ENCODE measurements around the gene HS2ST1.

DNA sequence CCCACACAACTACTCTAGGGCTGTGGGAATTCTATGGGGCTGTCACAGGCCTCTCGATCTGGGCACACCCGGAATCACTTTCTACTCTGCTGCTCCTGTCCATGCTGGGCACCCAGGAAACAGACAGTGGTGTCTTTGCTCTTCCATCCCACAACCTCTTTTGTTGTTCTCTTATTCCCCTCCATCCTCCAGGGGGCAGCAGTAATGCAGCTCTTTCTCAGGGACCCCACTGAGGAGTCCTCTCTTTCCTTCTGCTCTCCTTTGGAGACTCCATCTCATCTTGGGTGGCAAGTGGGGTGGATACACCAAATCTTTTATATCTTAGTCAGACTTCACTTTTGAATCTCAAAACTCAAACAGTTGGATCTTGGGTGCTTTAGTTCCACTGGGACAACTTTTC is 206.3 kb downstream of the HS2ST1 start:
- TF ChIP-seq, protein P1, sequence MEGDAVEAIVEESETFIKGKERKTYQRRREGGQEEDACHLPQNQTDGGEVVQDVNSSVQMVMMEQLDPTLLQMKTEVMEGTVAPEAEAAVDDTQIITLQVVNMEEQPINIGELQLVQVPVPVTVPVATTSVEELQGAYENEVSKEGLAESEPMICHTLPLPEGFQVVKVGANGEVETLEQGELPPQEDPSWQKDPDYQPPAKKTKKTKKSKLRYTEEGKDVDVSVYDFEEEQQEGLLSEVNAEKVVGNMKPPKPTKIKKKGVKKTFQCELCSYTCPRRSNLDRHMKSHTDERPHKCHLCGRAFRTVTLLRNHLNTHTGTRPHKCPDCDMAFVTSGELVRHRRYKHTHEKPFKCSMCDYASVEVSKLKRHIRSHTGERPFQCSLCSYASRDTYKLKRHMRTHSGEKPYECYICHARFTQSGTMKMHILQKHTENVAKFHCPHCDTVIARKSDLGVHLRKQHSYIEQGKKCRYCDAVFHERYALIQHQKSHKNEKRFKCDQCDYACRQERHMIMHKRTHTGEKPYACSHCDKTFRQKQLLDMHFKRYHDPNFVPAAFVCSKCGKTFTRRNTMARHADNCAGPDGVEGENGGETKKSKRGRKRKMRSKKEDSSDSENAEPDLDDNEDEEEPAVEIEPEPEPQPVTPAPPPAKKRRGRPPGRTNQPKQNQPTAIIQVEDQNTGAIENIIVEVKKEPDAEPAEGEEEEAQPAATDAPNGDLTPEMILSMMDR (IDR thresholded peaks at IDR 0.05), result no peak
- no peak for TF ChIP-seq POLR2A (IDR thresholded peaks at IDR 0.05)

All from body of pancreas (tissue), 4 donors.